GM18858 (cell line): Measurements from ENCODE around the gene MRC1.

ENCODE experiments used
- ATAC-seq: cut with Tn5 transposase; IDR thresholded peaks from one replicate; pipeline ENCODE4 v1.9.1; 2021; ENCODE audit not compliant: unreplicated experiment

Gene MRC1

GRCh38 chr10:17842641-17843040 is 33.5 kb downstream of the MRC1 start:
- no peak for ATAC-seq

DNA sequence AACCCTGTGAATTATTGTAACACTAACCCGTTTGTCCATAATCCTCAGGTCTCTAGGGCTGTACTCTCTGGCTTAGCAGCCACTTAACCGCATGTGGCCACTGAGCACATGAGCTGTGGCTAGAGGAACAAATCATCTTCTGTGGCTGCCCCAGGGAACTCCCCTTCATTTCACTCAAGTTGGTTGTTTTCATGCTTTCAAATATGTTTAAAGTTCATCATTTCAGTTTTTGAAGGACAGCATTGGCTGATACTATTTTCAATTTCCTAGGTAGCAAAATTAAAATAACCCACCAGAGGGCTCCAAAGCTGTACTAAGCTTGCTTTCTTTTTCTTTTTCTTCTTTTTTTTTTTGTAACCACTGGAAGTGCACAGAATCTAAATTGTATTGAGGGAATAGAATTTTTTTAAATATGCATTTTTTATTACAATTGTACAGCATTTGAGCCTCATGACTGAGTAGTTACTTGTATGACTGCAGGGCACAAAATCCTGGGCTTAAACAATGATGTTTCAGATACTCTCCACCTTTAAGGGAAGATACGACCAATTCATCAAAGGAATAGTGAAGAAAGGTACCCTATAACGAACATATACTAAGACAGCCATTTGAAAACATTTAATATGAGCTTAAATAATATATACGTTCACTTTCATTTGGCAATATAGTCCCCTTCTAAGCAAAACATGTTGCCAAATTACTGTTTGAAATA is 38.6 kb downstream of the MRC1 start:
- ATAC-seq: no peak

- ATAC-seq: no peak
These were observed 39.5 kb downstream of the MRC1 start for GRCh38 chr10:17848646-17849045.

DNA sequence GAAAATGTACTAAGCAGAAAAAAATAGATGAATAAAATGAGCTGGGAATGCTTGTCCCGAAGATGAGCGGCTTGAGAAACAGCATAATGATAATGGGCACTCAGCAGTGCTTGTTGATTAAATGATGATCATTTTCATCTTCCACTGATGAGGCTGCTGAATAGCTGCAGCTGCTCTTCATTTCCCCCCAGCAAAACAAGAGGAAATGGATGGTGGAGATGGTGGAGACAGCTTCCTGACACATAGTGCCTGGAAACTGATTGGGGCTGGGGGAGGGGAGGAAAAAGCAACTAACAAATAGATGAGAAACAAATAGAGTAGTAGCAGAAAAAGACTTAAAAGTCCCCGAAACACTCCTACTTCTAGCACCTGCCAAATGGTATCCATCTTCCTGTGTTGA is 41.4 kb downstream of the MRC1 start:
- no peak for ATAC-seq

- ATAC-seq: no peak
These were observed 42.5 kb downstream of the MRC1 start for GRCh38 chr10:17851611-17852010.

GRCh38 chr10:17854044-17854652 is 45.0 kb downstream of the MRC1 start:
- peak; percentile 60 for ATAC-seq

DNA sequence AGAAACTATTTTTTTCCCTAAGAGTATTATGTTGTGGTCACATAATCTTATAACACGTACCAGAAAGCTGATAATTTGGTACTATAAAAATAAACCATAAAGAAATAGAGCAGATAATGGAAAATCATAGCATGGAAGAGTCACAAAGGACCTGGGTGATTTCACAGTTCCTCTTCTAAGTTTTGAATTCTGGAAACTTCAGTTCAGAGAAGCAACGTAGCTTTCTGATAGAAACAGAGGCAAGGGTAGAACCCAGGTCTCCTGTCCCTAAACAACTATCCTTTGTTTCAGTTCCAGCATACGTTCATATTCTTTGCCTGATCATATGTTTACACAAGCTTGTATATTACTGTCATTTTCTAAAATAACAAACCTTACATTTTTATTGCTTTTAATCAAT is 47.9 kb downstream of the MRC1 start:
- ATAC-seq: no peak

GRCh38 chr10:17859492-17860156 is 50.5 kb downstream of the MRC1 start:
- no peak for ATAC-seq

DNA sequence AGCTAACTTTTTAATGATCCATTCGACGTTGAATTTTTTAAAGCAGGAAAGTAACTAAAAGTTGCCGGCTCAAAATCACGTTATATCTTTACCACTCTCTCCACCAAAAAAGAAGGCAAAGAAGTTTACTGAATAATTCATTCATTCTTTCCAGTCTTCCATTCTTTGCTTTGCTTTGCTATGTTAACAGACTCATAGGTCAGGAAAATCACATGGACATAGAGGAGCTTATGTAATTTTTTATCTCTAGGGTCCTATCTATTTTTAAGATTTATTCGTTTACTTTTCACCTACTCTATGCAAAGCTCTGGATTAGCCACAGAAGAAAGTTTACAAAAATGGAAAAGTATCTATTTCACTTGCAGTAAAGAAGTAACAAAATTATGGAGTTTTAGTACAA is 52.6 kb downstream of the MRC1 start:
- ATAC-seq: no peak

- no peak for ATAC-seq
These were observed 56.2 kb downstream of the MRC1 start for GRCh38 chr10:17865351-17865750.

DNA sequence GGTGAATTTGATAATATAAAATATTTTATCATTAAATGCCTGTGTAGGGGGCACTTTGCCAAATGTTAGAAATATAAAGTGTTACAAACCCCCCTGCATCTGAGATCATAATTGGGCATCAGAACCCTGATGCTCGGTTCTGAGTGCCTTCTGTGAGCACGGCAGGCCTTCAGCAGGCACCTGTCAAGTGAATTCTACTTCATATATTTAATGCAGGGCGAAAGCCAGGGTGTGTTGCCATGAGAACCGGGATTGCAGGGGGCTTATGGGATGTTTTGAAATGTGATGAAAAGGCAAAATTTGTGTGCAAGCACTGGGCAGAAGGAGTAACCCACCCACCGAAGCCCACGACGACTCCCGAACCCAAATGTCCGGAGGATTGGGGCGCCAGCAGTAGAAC is 57.2 kb downstream of the MRC1 start:
- ATAC-seq: no peak

- ATAC-seq: no peak
These were observed 57.9 kb downstream of the MRC1 start for GRCh38 chr10:17867056-17867455.

- ATAC-seq: no peak
These were observed 61.9 kb downstream of the MRC1 start for GRCh38 chr10:17871036-17871435.

GRCh38 chr10:17872191-17873091 is 63.3 kb downstream of the MRC1 start:
- no peak for ATAC-seq

GRCh38 chr10:17873946-17874345 is 64.8 kb downstream of the MRC1 start:
- no peak for ATAC-seq

GRCh38 chr10:17877121-17877520 is 68.0 kb downstream of the MRC1 start:
- ATAC-seq: no peak

- ATAC-seq: no peak
These were observed 69.7 kb downstream of the MRC1 start for GRCh38 chr10:17878896-17879295.

DNA sequence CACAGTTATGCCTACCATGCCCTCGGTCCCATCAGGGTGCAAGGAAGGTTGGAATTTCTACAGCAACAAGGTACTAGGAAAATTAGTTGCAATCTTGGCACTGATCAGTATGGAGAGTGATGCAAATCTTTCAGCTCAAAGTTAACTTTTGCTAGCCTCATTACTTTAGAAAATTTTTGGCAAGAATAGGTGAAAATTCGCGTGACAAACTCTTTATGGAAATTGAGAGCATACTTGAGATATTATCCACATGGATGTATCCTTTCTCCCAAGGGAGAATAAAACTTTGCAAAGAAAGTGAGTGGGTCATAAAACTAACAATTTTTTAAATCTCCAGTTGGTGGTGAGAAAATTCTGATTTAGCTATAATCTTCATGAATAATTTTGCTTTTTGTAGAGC is 71.5 kb downstream of the MRC1 start:
- no peak for ATAC-seq

DNA sequence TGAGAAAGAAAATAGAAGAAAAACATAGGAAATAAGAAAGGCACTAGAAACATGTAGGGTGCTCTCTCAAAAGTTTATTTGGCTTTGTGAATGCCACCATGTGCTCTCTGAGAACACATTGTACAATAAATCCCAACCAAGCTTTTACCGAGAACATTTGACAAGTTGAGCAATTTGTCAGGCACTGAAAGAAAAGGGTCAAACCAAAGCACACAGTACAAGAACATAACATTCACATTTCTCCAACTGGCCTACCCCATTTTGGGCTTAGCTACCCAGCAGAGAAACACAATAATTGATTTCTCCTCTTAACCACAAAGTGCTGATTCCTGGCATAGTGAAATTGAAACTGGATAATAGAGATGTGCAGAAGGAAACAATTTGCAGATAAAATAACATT is 73.4 kb downstream of the MRC1 start:
- ATAC-seq: no peak

GRCh38 chr10:17883621-17884020 is 74.5 kb downstream of the MRC1 start:
- no peak for ATAC-seq

GRCh38 chr10:17888189-17888588 is 79.0 kb downstream of the MRC1 start:
- ATAC-seq: no peak
